RWPE1 (cell line): ENCODE measurements around the gene MAGIX.
"Not testable (repeated sequence)": the region's sequence is repeated elsewhere in the genome, so short reads cannot be mapped to it uniquely, and the experiment has no call there.

Source experiments
- CTCF ChIA-PET: fragments of 350-600 bp; sonication (Branson Sonifier 250); formaldehyde crosslinking; extraction: SDS; loops from one replicate; lab custom pipeline; 2021; lab: Yijun Ruan, JAX
- POLR2A ChIA-PET: fragments of 400-600 bp; formaldehyde crosslinking; extraction: SDS; loops from one replicate; lab custom pipeline; 2020; ENCODE audit warnings: antibody characterized with exemption; ENCODE audit not compliant: low non-redundant PET; lab: Yijun Ruan, JAX
- DNase-seq: peaks from one replicate; pipeline ENCODE4 v3.0.0; 2012; ENCODE audit warnings: low spot score
- H3K27ac ChIP-seq: fragments of 450-650 bp; 2 replicates; pipeline ENCODE4 v1.5.1; 2017
- CTCF ChIP-seq: fragments of 450-650 bp; conservative IDR thresholded peaks from 2 replicates; pipeline ENCODE4 v1.5.1; 2017; ENCODE audit warnings: low read depth, mild to moderate bottlenecking

The MAGIX gene

DNA sequence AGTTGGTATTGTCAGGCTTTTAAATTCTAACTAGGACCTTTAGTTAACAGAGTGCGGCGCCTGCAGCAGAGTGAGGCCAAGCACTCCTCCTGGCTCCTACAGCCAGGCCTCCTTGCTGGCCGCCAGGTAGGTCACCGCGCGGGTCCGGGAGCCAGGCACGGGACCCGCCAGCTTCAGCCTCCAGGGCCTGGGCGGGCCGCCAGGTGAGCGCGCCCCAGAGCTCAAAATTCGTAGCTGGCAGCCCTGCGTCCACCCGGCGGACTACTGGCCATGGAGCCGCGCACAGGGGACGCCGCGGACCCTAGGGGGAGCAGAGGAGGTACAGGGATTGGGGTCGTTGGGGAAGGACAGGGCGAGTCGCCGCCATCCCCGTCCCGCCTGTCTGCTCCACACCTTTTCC, at the start of gene MAGIX:
TSS of gene MAGIX (plus strand) at position 139 of the 400 bp plus-strand sequence. CDS start at position 271, 132 bp downstream.
- peak within 1 kb of the TSS; percentile 100 for H3K27ac ChIP-seq
- POLR2A ChIA-PET: no interaction called here
- DNase-seq: no peak
- CTCF ChIA-PET: no interaction called here
- TF ChIP-seq CTCF: no peak

- POLR2A ChIA-PET: no interaction called here
- no peak for TF ChIP-seq CTCF
- DNase-seq: no peak
- CTCF ChIA-PET: no interaction called here
- no peak overlapping the region for H3K27ac ChIP-seq
These were observed 46.5 kb upstream of the MAGIX start for GRCh38 chrX:49116076-49116475.

DNA sequence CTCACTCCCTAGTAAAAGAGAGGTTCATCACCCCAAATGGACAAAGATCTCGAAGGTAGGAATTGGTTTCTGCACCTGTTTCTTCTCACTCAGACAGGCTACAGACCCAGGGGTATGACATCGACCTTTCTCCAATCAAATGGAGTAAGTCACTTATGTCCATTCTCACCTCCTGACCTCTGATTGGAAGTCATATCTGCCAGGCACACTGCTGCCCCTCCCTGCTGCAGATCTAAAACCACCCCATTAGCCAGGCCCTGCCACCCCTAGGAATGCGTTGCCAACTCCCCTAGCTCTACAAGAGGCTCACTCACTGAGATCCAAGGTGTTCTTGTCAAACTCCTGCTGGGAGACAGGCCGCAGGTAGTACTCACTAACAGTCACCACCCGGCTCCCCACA, 45.8 kb upstream of the MAGIX start:
- TF ChIP-seq CTCF: no peak
- H3K27ac ChIP-seq: no peak overlapping the region
- POLR2A ChIA-PET: no interaction called here
- CTCF ChIA-PET: no interaction called here
- no peak for DNase-seq

- no peak for DNase-seq
- TF ChIP-seq CTCF: no peak
- no peak overlapping the region for H3K27ac ChIP-seq
- ChIA-PET CTCF (no interaction called here), POLR2A (no interaction called here)
These were observed 45.0 kb upstream of the MAGIX start for GRCh38 chrX:49117581-49117980.

- ChIA-PET POLR2A (interaction anchor here (0.7 kb wide), 1 partner anchor 40 kb away, joined by 3 read pairs; no protein-coding TSS in a partner anchor), CTCF (interaction anchor here (0.6 kb wide), 1 partner anchor 52 kb away, joined by 3 read pairs; the partner anchor contains the start of gene PLP2)
- H3K27ac ChIP-seq: no peak overlapping the region
- no peak for DNase-seq
- no peak for TF ChIP-seq CTCF
These were observed 42.5 kb upstream of the MAGIX start for GRCh38 chrX:49120091-49120490.

DNA sequence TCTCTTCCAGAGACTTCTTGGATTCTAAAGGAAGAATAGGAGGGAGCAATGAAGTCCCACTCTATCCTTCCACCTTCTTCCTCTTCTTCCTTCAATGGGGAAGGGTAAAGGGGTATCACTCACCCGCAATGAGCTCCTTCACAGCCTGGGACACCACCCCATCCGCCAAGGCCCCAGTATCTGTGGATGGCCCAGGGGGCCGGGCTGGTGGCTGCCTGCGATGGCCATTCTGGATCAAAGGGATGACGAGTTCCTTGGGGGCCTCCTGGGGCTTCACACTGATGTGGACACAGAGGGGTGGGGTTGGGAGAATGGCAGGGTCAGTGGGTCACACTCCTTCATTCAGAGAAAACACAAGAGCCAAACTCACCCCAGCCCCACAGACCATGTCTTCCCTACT, 40.1 kb upstream of the MAGIX start:
- DNase-seq: no peak
- TF ChIP-seq CTCF: no peak
- POLR2A ChIA-PET: no interaction called here
- no peak overlapping the region for H3K27ac ChIP-seq
- CTCF ChIA-PET: interaction anchor here (0.5 kb wide), 1 partner anchor 33 kb away, joined by 3 read pairs; no protein-coding TSS in a partner anchor

- DNase-seq, CTCF ChIA-PET, POLR2A ChIA-PET, H3K27ac ChIP-seq: not testable (repeated sequence)
These were observed 34.8 kb upstream of the MAGIX start for GRCh38 chrX:49127742-49128258.
